Vagina (tissue), 2 donors: ENCODE measurements around the gene PMAIP1. TPM values are rescaled to one million over a fixed set of nuclear protein-coding genes. Genes with fewer than 3 reads are reported as not detected.
A peak's percentile ranks its signal among the peaks of the same experiment; 100 is the strongest.

Source experiments
- DNase-seq, 2 donors: peaks; one replicate each; pipeline ENCODE4 v3.0.0-alpha.2; 2017; ENCODE audit errors: extremely low spot score in 2 of 2
- H3K27ac ChIP-seq: fragments of 200-600 bp; sonication (generic); one replicate; pipeline ENCODE4 v1.5.1; 2019
- H3K27me3 ChIP-seq: fragments of 200-600 bp; sonication (generic); one replicate; pipeline ENCODE4 v1.5.1; 2019
- H3K36me3 ChIP-seq, 2 donors: fragments of 200-600 bp; sonication (generic); one replicate each; pipeline ENCODE4 v1.5.1; 2017 to 2019
- H3K4me1 ChIP-seq: fragments of 200-600 bp; sonication (generic); one replicate; pipeline ENCODE4 v1.5.1; 2019
- H3K4me3 ChIP-seq, 2 donors: fragments of 200-600 bp; sonication (generic); 1 replicate in 1 of 2; 2 replicates in 1 of 2; pipeline ENCODE4 v1.5.1; 2016 to 2019
- H3K9me3 ChIP-seq: fragments of 200-600 bp; sonication (generic); one replicate; pipeline ENCODE4 v1.5.1; 2019
- POLR2A ChIP-seq, 2 donors: fragments of 450-650 bp; IDR thresholded peaks; one replicate each; pipeline ENCODE4 v1.6.1; 2017; ENCODE audit warnings: antibody characterized with exemption in 2 of 2, mild to moderate bottlenecking in 2 of 2, moderate library complexity in 2 of 2
- POLR2AphosphoS5 ChIP-seq, 2 donors: sonication (generic); formaldehyde crosslinking; IDR thresholded peaks; one replicate each; pipeline ENCODE4 v1.9.0; 2017; ENCODE audit warnings: antibody characterized with exemption in 2 of 2, mild to moderate bottlenecking in 2 of 2, low read depth in 1 of 2; ENCODE audit not compliant: insufficient read depth in 1 of 2
- intact Hi-C: fragments of 100-400 bp; cut with DNase I; formaldehyde crosslinking; loops from one replicate; pipeline ENCODE4 v1.15.1; 2023
- total RNA-seq: library from RNA; depleted of rRNA; stranded (reverse); fragments of >200 nt; gene quantifications from one replicate; pipeline ENCODE4 v1.2.3, GENCODE V29; 2016
- TF ChIP-seq, protein P1 (sequence below), 3 experiments: fragments of 450-650 bp in 2 of 3; fragments of 200-600 bp in 1 of 3; sonication (generic) in 1 of 3; IDR thresholded peaks; one replicate each; pipeline ENCODE4 v1.5.1; 2017 to 2019; ENCODE audit warnings: antibody characterized with exemption in 3 of 3, mild to moderate bottlenecking in 2 of 3, moderate library complexity in 2 of 3

Gene PMAIP1
- total RNA-seq, 1 donor from 2014 or later, result 7.4 TPM

DNA sequence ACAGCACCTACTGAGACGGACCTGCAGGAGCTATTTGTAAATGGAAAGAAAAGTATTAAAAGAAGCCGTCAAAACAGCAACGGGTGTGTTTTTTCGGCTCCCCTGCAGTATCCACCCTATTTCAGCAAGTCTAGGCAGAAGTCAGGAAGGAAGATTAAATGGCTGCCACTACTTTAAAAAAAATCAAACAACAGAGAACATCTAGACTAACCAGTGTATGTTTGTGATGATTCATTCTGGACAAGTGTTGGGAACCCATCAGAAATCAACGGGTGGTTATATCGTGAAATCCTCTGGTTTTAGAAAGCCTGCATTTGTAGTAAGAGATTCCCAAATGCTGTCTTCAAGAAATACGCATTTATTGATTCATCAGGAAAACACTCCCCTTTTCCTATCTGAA, 9.0 kb downstream of the PMAIP1 start:
- Histone ChIP-seq H3K4me3 (no peak overlapping the region), H3K36me3 (no peaks in the 10 kb centered on the region), H3K27me3 (no peaks in the 10 kb centered on the region), H3K9me3 (no peaks in the 10 kb centered on the region), H3K4me1 (peaks cover 16% of the 10 kb centered on the region), H3K27ac (peak overlapping the region; percentile 39)
- intact Hi-C loops, result no loop called here
- no peak for DNase-seq
- peak in 1 of 2 donors; percentile 79 for TF ChIP-seq POLR2AphosphoS5 (IDR thresholded peaks at IDR 0.05; ENCODE audit: insufficient read depth in 1 of 2, low read depth in 1 of 2)
- TF ChIP-seq POLR2A (IDR thresholded peaks at IDR 0.05), result no peak
- TF ChIP-seq, protein P1, sequence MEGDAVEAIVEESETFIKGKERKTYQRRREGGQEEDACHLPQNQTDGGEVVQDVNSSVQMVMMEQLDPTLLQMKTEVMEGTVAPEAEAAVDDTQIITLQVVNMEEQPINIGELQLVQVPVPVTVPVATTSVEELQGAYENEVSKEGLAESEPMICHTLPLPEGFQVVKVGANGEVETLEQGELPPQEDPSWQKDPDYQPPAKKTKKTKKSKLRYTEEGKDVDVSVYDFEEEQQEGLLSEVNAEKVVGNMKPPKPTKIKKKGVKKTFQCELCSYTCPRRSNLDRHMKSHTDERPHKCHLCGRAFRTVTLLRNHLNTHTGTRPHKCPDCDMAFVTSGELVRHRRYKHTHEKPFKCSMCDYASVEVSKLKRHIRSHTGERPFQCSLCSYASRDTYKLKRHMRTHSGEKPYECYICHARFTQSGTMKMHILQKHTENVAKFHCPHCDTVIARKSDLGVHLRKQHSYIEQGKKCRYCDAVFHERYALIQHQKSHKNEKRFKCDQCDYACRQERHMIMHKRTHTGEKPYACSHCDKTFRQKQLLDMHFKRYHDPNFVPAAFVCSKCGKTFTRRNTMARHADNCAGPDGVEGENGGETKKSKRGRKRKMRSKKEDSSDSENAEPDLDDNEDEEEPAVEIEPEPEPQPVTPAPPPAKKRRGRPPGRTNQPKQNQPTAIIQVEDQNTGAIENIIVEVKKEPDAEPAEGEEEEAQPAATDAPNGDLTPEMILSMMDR (IDR thresholded peaks at IDR 0.05), result no peak

- peak overlapping the region; percentile 39 for H3K27ac ChIP-seq
- intact Hi-C loops, result no loop called here
Measured at GRCh38 chr18:59909289-59910036, 9.7 kb downstream of the PMAIP1 start.

DNA sequence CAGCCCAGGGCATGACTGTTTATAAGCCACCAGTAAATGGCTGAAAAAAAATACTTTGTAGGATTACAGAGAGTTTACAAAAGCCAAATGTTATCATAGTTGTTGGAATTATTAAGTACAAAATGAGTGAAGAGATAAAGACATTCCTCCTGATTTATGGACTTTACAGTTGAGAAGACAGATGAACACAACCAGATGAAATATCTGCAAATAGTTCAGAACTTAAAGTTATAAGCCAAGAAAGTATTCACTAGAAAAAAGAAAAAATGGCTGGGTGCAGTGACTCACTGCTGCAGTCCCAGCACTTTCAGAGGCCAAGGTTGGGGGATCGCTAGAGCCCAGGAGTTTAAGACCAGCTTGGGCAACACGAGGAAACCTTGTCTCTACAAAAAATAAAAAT, 11.2 kb downstream of the PMAIP1 start:
- H3K4me1 ChIP-seq, result no peaks in the 10 kb centered on the region
- H3K36me3 ChIP-seq, result no peaks in the 10 kb centered on the region
- H3K27ac ChIP-seq, result no peak overlapping the region
- no peak for DNase-seq
- no peaks in the 10 kb centered on the region for H3K9me3 ChIP-seq
- TF ChIP-seq POLR2AphosphoS5 (IDR thresholded peaks at IDR 0.05; ENCODE audit: insufficient read depth in 1 of 2, low read depth in 1 of 2) (no peak), POLR2A (IDR thresholded peaks at IDR 0.05) (no peak)
- TF ChIP-seq, protein P1 (IDR thresholded peaks at IDR 0.05), result no peak
- no peak overlapping the region for H3K4me3 ChIP-seq
- H3K27me3 ChIP-seq, result no peaks in the 10 kb centered on the region
- intact Hi-C loops, result no loop called here

More at GRCh38 chr18:59909289-59910036, 9.7 kb downstream of the PMAIP1 start:
- Histone ChIP-seq H3K36me3 (no peaks in the 10 kb centered on the region), H3K4me3 (no peak overlapping the region), H3K27me3 (no peaks in the 10 kb centered on the region), H3K9me3 (no peaks in the 10 kb centered on the region), H3K4me1 (peaks cover 12% of the 10 kb centered on the region)
- no peak for DNase-seq
- no peak for TF ChIP-seq POLR2A (IDR thresholded peaks at IDR 0.05)
- TF ChIP-seq, protein P1 (IDR thresholded peaks at IDR 0.05), result no peak
- no peak for TF ChIP-seq POLR2AphosphoS5 (IDR thresholded peaks at IDR 0.05; ENCODE audit: insufficient read depth in 1 of 2, low read depth in 1 of 2)

- H3K4me1 ChIP-seq, result no peaks in the 10 kb centered on the region
- H3K36me3 ChIP-seq, result no peaks in the 10 kb centered on the region
- no peak overlapping the region for H3K27ac ChIP-seq
- TF ChIP-seq POLR2A (IDR thresholded peaks at IDR 0.05) (no peak), POLR2AphosphoS5 (IDR thresholded peaks at IDR 0.05; ENCODE audit: insufficient read depth in 1 of 2, low read depth in 1 of 2) (no peak)
- TF ChIP-seq, protein P1 (IDR thresholded peaks at IDR 0.05), result no peak
- no peaks in the 10 kb centered on the region for H3K27me3 ChIP-seq
- H3K4me3 ChIP-seq, result no peak overlapping the region
- no peak for DNase-seq
- H3K9me3 ChIP-seq, result no peaks in the 10 kb centered on the region
- intact Hi-C loops, result no loop called here
Measured at GRCh38 chr18:59911600-59911999, 11.8 kb downstream of the PMAIP1 start.

DNA sequence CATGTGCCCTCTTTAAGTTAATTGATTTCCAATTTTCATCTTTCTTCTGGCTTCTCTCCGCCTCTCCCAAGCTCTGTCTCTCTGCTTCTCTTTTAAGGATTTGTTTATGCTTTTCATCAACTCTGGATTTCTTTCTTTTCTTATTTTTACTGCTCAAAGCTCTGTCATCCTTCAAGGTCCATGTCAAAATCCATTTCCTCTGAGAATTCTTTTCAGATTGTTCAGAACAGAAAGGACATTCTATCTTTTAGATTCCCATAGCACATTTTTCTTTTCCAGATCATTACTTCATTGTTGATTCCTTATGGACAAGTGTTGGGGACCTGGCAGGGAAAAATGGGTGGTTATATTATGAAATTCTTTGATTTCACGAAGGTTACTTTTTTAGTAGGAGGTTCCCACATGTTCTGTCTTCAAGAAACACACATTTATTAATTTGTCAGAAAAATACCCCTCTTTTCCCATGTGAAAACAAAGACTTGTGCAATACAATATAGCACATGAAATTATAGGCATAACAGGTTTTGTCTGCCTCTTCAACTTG, 12.3 kb downstream of the PMAIP1 start:
- Histone ChIP-seq H3K36me3 (no peaks in the 10 kb centered on the region), H3K27ac (no peak overlapping the region), H3K9me3 (no peaks in the 10 kb centered on the region), H3K27me3 (no peaks in the 10 kb centered on the region), H3K4me3 (no peak overlapping the region), H3K4me1 (peaks cover under 1% of the 10 kb centered on the region)
- intact Hi-C loops, result no loop called here
- TF ChIP-seq POLR2AphosphoS5 (IDR thresholded peaks at IDR 0.05; ENCODE audit: insufficient read depth in 1 of 2, low read depth in 1 of 2), result no peak
- TF ChIP-seq, protein P1 (IDR thresholded peaks at IDR 0.05), result no peak
- TF ChIP-seq POLR2A (IDR thresholded peaks at IDR 0.05), result no peak
- no peak for DNase-seq
